Astrocyte (in vitro differentiated cells and primary cell): Measurements from ENCODE around the gene ARMH3.

Experiments used
- CTCF ChIP-seq: IDR thresholded peaks from 2 replicates; pipeline ENCODE4 v1.5.1; 2011; ENCODE audit warnings: low read depth, mild to moderate bottlenecking, inconsistent platforms, low read length, moderate library complexity; ENCODE audit not compliant: insufficient read depth
- EZH2 ChIP-seq: IDR thresholded peaks from 2 replicates; pipeline ENCODE4 v1.6.1; 2012; ENCODE audit warnings: mild to moderate bottlenecking, low read length, inconsistent platforms; ENCODE audit not compliant: insufficient read depth

- no peak for TF ChIP-seq CTCF
- TF ChIP-seq EZH2: no peak
Measured at GRCh38 chr10:101965075-101965765, 90.8 kb downstream of the ARMH3 start.
